NAMALWA (cell line): ENCODE data around the gene IMMP2L.

Source experiments
- DNase-seq: peaks from one replicate; pipeline ENCODE4 v3.0.0-alpha.2; 2015; ENCODE audit warnings: low spot score

Gene IMMP2L

GRCh38 chr7:110921595-110922151, 640.6 kb downstream of the IMMP2L start:
- DNase-seq = no peak

DNA sequence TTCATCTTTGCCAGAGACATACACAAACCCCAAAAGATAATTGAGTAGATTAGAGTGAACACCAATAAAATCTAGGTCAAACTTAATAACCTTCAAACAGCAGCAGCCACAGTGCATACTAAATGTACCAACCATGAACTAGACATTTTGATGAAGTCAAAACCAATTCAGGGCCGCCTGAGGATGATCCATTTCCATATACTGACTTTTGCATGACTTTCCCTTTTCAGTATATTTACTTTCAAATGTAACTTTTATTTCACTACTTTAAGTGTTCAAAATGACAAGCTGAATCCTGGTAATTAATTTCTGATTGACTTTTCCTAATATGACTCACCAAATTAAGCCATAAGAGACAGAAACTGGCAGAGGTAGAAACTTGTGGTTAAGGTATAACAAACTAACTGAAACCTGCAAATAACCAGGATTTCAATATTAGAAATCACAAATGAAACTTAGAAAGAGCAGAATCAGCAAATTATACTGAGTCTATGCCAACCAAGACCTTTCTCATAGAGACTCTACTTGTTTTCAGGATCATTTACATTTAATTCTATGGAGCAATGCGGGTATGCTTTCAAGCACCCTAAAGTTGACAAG, 643.2 kb downstream of the IMMP2L start:
- DNase-seq = no peak

GRCh38 chr7:110914263-110914662, 648.0 kb downstream of the IMMP2L start:
- no peak for DNase-seq

- DNase-seq = no peak
Observed at GRCh38 chr7:110911632-110912031, 650.7 kb downstream of the IMMP2L start.

DNA sequence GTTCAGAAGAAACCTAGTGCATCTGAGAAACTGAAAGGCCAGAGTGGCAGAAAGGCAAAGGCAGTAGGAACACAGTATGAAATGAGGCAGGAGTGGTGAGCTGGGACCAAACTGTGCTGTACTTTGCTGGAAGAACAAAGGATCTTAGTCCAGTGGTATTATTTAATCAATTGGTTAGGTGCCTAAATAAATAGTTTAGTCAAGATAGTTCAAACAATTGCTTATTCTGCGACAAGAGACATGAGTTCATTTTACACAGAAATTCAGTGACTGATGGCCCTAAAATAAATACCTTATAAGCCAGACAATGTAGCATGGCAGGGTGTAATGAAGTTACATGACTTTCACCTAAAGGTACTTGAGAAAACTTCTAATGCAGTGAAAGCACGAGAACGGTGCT, 653.2 kb downstream of the IMMP2L start:
- DNase-seq = no peak

DNA sequence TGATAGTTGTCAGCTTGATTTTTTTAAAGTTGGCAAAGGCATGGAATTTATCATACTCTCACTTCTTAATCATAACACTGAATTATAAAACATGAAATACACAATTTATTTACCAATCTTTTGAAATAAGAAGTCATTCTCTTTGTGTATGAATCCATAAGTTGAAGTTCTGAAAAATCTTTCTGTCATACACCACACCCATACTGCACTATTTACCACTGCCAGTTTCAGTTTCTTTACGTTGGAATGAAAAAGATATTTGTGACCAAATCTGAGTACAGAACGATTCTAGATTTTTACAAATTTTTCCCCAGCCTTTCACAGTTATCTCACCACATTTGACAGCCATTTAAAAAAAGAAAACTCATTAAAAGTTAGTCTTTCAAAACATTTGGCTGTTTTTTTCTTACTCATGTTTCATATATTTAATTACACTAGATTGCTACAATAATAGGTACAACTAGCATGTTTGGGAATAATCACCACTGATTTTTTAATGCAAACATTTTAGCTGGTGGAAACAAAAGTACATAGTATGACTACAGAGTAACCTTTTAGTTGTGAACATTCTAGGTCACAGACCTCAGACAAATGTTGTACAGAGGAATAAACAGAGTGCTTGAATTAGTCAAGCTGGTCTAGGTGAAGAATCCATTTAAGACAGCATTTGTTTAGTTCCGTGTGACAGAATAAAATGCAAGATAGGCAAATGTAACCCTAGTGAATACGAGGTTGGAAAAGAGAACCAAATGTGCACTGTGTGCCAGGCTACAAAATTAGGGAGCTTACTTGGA, 656.3 kb downstream of the IMMP2L start:
- DNase-seq = no peak

DNA sequence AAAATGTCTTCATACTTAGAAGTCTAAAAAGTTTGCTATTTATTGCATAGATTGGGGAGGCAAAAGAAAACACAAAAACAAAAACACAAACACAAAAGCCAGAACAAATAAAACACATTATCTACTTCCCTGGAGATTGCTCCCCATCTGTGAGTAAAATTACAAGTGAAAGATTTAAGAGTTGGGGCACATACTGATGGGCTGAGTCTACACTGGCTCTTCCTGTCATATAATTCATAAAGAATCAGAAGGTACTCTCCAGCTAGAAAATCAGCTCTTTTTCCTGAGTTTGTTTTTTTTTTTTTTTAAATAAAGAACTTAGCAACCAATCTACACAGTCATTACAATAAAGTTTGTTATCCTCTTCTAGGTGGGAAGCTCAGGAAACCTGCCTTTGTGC, 663.8 kb downstream of the IMMP2L start:
- DNase-seq = no peak

DNA sequence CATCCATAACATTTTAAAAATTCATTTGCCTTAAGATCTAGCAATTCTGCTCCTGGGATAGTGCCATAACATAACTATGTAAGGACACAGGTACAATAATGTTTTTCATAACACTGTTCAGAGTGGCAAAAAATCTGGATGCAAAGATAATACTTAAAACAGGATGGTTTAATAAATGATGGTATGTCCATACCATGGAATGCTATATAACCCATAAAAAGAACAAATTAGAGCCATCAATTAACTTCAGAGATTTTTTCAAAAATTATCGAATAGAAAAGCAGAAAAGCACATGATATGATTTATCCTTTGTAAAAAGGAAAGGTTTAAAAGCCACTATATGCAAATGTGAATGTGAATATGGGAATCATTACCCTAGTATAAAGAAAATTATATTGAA, 664.8 kb downstream of the IMMP2L start:
- no peak for DNase-seq

DNA sequence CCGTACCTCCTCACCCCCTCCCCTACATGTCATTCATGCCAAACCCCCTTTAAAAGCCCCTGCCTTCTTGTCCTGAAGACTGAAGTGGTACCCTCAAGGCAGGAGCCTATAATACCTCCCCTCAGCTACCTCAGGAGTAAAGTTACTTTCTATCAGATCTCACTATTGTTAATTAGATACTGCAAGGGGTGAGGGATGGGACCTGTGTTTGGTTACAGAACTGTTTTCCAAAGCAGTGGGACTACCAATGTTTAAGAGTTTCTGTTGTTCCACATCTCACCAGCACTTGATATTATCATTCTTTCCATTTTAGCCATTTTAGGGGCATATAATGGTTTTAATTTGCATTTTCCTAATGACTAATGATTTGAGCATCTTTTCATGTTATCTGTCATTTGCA, 668.2 kb downstream of the IMMP2L start:
- DNase-seq = no peak

GRCh38 chr7:110891197-110891596, 671.1 kb downstream of the IMMP2L start:
- no peak for DNase-seq

DNA sequence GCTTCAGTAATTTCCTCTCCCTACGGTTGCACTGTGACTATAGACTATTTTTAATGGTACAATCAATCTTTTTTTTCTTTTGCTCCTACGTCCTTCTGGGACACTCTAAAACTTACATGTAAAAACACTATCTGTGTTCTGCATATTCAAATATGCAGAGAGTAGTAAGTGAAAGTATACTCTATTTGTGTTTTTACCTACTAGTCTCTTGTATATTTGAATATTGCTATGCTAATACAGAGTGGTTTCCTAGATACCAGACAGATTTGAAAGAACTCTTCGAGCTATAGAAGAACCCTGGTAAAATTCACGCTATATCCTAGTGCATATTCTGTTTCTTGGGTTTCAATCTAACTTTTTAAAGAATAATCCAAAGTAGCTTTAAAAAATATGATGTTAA, 672.2 kb downstream of the IMMP2L start:
- no peak for DNase-seq

GRCh38 chr7:110889335-110889734, 673.0 kb downstream of the IMMP2L start:
- DNase-seq = no peak

DNA sequence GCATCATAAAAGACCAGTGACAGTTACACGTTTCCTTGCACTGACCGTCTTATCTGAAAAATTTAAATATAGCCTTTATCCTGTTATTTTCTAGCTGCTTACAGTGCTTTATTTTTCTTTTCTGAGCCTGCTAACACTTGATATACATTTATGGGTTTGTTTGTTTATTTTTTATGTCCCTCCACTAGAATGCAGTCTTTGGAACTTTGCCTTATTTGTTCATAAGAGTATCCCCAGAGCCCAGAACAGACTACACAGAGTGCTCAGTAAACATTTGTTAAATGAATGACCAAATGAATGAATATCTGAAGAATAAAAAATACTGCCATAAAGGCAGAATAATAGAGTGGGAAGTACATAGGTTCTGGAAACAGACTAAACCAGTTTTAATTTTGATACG, 673.7 kb downstream of the IMMP2L start:
- DNase-seq = no peak

- no peak for DNase-seq
Observed at GRCh38 chr7:110885474-110885873, 676.8 kb downstream of the IMMP2L start.

DNA sequence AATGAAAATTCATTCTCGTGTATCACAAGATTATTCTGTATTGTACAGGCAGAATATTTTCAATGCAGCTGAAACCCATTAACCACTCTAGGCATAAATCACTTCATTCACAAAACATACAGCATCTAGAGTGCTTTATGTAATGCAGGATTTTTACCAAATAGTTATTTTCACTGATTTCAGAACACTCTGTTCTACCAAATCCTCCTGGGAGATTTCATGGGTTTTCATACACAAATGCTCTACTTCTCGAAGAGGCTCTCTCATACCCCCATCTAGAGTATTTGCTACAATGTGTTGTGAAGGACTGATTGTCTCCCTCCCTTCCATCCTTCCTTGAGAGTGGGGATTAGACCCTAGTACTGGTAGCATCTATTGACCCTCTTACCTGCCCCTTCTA, 680.6 kb downstream of the IMMP2L start:
- DNase-seq = no peak

DNA sequence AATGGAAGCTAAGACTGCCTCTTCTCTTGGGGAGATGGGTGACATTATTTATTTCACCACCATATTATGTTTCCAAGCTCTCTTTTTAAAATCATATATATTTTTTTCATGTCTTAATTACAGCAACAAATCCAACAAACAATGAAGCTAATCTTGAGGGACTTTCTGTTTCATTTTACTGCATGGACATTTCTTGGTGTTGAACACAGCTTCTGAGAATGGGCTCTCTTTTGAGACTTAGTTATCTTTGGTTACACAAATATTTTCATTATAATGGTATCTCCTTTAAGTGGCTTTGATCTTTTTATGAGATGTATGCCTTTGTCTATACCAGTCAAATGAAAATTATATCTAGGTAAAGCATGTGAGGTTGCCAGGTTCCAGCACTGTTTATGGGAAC, 681.3 kb downstream of the IMMP2L start:
- no peak for DNase-seq

DNA sequence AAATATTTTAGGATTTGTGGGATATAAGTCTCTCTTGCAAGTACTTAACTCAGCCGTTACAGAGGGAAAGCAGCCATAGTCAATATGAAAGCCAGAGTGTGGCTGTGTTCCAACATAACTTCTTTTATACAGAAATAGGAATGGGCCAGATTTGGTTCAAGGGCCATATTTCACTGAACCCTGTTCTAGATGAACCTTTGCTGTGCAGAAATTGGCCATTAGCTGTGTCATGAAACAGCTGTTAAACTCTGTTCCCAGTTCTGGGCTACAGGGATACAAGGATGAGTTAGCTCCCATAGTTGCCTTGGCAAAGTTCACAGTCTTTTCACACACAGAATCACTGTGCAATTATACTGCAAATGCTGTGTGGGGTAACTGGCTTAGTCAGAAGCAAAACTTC, 685.3 kb downstream of the IMMP2L start:
- no peak for DNase-seq

GRCh38 chr7:110875346-110875745, 686.9 kb downstream of the IMMP2L start:
- no peak for DNase-seq

- no peak for DNase-seq
Observed at GRCh38 chr7:110871856-110872255, 690.4 kb downstream of the IMMP2L start.

GRCh38 chr7:110870926-110871325, 691.4 kb downstream of the IMMP2L start:
- no peak for DNase-seq

GRCh38 chr7:110868458-110868857, 693.8 kb downstream of the IMMP2L start:
- no peak for DNase-seq

GRCh38 chr7:110867771-110868170, 694.5 kb downstream of the IMMP2L start:
- no peak for DNase-seq

- DNase-seq = no peak
Observed at GRCh38 chr7:110863258-110863657, 699.0 kb downstream of the IMMP2L start.

DNA sequence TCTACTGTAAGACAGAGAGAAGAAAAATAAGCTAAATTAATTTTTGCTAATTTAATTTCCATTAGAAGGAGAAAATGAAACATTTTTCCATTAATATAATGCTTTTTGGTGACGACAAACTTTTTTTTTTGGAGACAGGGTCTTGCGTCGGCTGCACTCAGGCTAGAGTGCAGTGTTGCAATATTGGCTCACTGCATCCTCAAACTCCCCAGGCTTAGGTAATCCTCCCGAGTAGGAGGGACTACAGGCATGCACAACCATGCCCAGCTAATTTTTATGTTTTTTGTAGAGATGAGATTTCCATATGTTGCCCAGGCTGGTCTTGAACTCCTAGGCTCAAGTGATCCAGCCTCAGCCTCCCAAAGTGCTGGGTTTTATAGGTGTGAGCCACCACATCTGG, 701.1 kb downstream of the IMMP2L start:
- no peak for DNase-seq
